ENCODE measurements around the gene C16orf90. TPM values are rescaled to one million over a fixed set of nuclear protein-coding genes. Genes with fewer than 3 reads are reported as not detected.
A peak's percentile ranks its signal among the peaks of the same experiment; 100 is the strongest.

Gene C16orf90
- total RNA-seq, 1 donor from 2014 or later, result not detected

DNA sequence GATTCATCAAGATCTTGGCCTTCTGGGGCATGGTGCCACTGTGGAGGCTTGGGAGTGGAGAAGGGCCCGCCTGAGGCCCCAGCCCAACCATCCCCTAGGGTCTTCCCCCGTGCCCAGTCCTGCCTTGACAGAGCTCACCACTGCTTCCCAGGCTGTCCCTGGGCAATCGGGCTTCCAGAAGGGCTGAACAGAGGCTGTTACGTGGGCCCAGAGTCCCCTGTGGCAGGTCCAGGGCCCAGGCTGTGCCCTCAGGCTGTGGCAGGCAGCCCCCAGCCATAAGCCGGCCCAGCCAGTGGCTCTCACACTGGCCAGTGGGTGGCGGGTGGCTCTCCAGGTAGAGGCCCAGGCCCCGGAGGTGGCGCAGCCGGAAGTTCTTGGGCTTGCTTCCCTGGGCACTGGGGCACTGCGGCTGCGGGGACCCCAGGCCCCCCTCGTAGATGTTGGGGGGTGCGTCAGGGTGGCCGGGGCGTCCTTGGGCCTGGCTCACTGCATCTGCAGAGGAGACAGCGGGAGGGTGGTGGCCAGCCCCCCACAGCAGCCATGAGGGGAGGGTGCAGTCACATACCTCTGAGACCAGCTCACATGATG, 809 bp downstream of the C16orf90 start:
- no peak overlapping the region for H3K27ac ChIP-seq (ENCODE audit: low read depth, low read length)
- H2AFZ ChIP-seq (ENCODE audit: low read depth, low read length), result no peak overlapping the region
- no peaks in the 10 kb centered on the region for H4K20me1 ChIP-seq (ENCODE audit: insufficient read depth, low read length)
- no peak overlapping the region for H3K4me3 Mint-ChIP-seq (ENCODE audit: unreplicated experiment)
- H3K4me3 ChIP-seq (ENCODE audit: insufficient read depth, low read depth, low read length), result no peak overlapping the region
- H3K27me3 ChIP-seq (ENCODE audit: insufficient read depth, low read length), result no peaks in the 10 kb centered on the region
- TF ChIP-seq, protein P1, sequence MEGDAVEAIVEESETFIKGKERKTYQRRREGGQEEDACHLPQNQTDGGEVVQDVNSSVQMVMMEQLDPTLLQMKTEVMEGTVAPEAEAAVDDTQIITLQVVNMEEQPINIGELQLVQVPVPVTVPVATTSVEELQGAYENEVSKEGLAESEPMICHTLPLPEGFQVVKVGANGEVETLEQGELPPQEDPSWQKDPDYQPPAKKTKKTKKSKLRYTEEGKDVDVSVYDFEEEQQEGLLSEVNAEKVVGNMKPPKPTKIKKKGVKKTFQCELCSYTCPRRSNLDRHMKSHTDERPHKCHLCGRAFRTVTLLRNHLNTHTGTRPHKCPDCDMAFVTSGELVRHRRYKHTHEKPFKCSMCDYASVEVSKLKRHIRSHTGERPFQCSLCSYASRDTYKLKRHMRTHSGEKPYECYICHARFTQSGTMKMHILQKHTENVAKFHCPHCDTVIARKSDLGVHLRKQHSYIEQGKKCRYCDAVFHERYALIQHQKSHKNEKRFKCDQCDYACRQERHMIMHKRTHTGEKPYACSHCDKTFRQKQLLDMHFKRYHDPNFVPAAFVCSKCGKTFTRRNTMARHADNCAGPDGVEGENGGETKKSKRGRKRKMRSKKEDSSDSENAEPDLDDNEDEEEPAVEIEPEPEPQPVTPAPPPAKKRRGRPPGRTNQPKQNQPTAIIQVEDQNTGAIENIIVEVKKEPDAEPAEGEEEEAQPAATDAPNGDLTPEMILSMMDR (IDR thresholded peaks at IDR 0.05; ENCODE audit: insufficient read depth, low read depth, low read length), result no peak
- no peak for TF ChIP-seq EZH2 (IDR thresholded peaks at IDR 0.05; ENCODE audit: insufficient read depth, low read length)
- H3K4me1 ChIP-seq (ENCODE audit: insufficient read depth, low read length), result no peaks in the 10 kb centered on the region
- H3K27ac Mint-ChIP-seq (ENCODE audit: unreplicated experiment), result no peak overlapping the region
- H3K9me3 Mint-ChIP-seq (ENCODE audit: unreplicated experiment), result no peaks in the 10 kb centered on the region
- H3K9me3 ChIP-seq (ENCODE audit: insufficient read depth, low read depth, low read length), result no peaks in the 10 kb centered on the region
- no peaks in the 10 kb centered on the region for H3K36me3 ChIP-seq (ENCODE audit: insufficient read depth, low read length)
- no peaks in the 10 kb centered on the region for H3K79me2 ChIP-seq (ENCODE audit: insufficient read depth, low read length)
- no peak for FAIRE-seq
- H3K9ac ChIP-seq (ENCODE audit: low read length), result no peak overlapping the region
- no peaks in the 10 kb centered on the region for H3K4me1 Mint-ChIP-seq (ENCODE audit: low read depth, unreplicated experiment)
- H3K36me3 Mint-ChIP-seq (ENCODE audit: low read depth, unreplicated experiment), result no peaks in the 10 kb centered on the region
- no peak for DNase-seq (ENCODE audit: low read depth)
- no peaks in the 10 kb centered on the region for H3K27me3 Mint-ChIP-seq (ENCODE audit: low read depth, unreplicated experiment)
- no peak overlapping the region for H3K4me2 ChIP-seq (ENCODE audit: low read length)

DNA sequence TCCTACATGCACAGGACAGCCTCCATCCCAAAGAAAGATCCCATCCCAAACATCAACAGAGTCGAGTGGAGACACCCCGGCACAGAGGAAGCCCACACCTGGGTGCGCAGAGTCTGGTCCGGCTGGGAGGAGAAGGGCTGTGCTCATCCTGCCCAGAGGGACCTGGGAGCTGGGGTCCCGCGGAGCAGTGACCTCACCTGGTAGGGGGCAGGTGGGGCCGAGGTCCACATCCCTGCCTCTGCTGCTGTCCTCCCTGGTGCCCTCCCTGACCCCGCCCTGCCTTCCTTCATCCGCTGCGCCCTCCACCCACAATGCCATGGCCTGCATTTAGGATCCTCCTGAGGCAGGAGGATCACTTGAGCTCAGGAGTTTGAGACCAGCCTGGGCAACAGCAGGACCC, 2.9 kb downstream of the C16orf90 start:
- no peaks in the 10 kb centered on the region for H3K9me3 Mint-ChIP-seq (ENCODE audit: unreplicated experiment)
- FAIRE-seq, result no peak
- no peak overlapping the region for H3K4me3 ChIP-seq (ENCODE audit: insufficient read depth, low read depth, low read length)
- H3K27ac Mint-ChIP-seq (ENCODE audit: unreplicated experiment), result no peak overlapping the region
- H3K79me2 ChIP-seq (ENCODE audit: insufficient read depth, low read length), result no peaks in the 10 kb centered on the region
- H3K27me3 ChIP-seq (ENCODE audit: insufficient read depth, low read length), result no peaks in the 10 kb centered on the region
- no peaks in the 10 kb centered on the region for H3K4me1 ChIP-seq (ENCODE audit: insufficient read depth, low read length)
- H3K36me3 Mint-ChIP-seq (ENCODE audit: low read depth, unreplicated experiment), result peaks cover 2% of the 10 kb centered on the region
- no peaks in the 10 kb centered on the region for H4K20me1 ChIP-seq (ENCODE audit: insufficient read depth, low read length)
- no peaks in the 10 kb centered on the region for H3K9me3 ChIP-seq (ENCODE audit: insufficient read depth, low read depth, low read length)
- H3K27ac ChIP-seq (ENCODE audit: low read depth, low read length), result no peak overlapping the region
- no peaks in the 10 kb centered on the region for H3K36me3 ChIP-seq (ENCODE audit: insufficient read depth, low read length)
- DNase-seq (ENCODE audit: low read depth), result no peak
- H3K27me3 Mint-ChIP-seq (ENCODE audit: low read depth, unreplicated experiment), result no peaks in the 10 kb centered on the region
- no peaks in the 10 kb centered on the region for H3K4me1 Mint-ChIP-seq (ENCODE audit: low read depth, unreplicated experiment)
- no peak overlapping the region for H3K9ac ChIP-seq (ENCODE audit: low read length)
- TF ChIP-seq EZH2 (IDR thresholded peaks at IDR 0.05; ENCODE audit: insufficient read depth, low read length), result no peak
- TF ChIP-seq, protein P1 (IDR thresholded peaks at IDR 0.05; ENCODE audit: insufficient read depth, low read depth, low read length), result no peak
- no peak overlapping the region for H2AFZ ChIP-seq (ENCODE audit: low read depth, low read length)
- H3K4me3 Mint-ChIP-seq (ENCODE audit: unreplicated experiment), result no peak overlapping the region
- H3K4me2 ChIP-seq (ENCODE audit: low read length), result no peak overlapping the region

DNA sequence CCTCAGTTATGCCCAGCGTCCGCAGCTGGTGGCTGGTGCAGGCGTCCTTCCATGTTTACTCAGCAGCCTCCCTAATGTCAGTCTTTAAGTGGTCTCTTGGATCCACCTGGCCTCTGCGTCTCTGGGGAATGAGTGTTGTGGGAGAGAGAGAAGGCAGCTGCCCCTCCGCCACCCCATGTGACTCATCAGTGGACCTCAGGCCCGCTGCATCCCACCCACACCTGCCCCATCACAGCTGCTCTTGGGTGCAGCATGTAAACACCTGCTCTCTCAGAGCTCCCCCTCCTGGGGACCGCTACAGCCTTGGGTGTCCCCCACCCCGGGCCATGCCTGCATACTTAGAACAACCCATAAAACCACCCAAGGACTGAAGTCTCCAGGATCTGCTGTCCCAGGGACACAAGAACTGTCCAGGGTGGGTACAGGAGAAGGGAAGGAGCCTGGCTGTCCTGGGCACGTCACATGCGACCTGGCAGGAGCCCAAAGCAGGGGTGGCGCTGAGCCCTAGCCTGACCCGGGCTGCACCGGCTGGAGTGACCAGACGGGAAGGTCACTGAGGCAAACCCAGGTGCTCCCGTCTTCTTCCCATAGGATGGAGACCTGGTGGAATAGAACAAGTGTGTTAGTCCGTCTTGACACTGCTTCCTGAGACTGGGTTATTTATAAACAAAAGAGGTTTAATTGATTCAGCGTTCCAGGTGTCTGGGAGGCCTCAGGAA, 4.2 kb downstream of the C16orf90 start:
- no peaks in the 10 kb centered on the region for H3K36me3 ChIP-seq (ENCODE audit: insufficient read depth, low read length)
- Mint-ChIP-seq H3K4me1 (ENCODE audit: low read depth, unreplicated experiment) (no peaks in the 10 kb centered on the region), H3K27me3 (ENCODE audit: low read depth, unreplicated experiment) (no peaks in the 10 kb centered on the region), H3K36me3 (ENCODE audit: low read depth, unreplicated experiment) (peaks cover 7% of the 10 kb centered on the region), H3K9me3 (ENCODE audit: unreplicated experiment) (no peaks in the 10 kb centered on the region), H3K4me3 (ENCODE audit: unreplicated experiment) (no peak overlapping the region), H3K27ac (ENCODE audit: unreplicated experiment) (peak overlapping the region; percentile 43)
- DNase-seq (ENCODE audit: low read depth) (no peak), FAIRE-seq (no peak)
- H3K4me1 ChIP-seq (ENCODE audit: insufficient read depth, low read length), result no peaks in the 10 kb centered on the region
- no peaks in the 10 kb centered on the region for H3K79me2 ChIP-seq (ENCODE audit: insufficient read depth, low read length)
- TF ChIP-seq EZH2 (IDR thresholded peaks at IDR 0.05; ENCODE audit: insufficient read depth, low read length), result no peak
- TF ChIP-seq, protein P1 (IDR thresholded peaks at IDR 0.05; ENCODE audit: insufficient read depth, low read depth, low read length), result no peak
- H3K27me3 ChIP-seq (ENCODE audit: insufficient read depth, low read length), result no peaks in the 10 kb centered on the region
- no peak overlapping the region for H3K4me2 ChIP-seq (ENCODE audit: low read length)
- H4K20me1 ChIP-seq (ENCODE audit: insufficient read depth, low read length), result no peaks in the 10 kb centered on the region
- no peak overlapping the region for H3K4me3 ChIP-seq (ENCODE audit: insufficient read depth, low read depth, low read length)
- H3K9ac ChIP-seq (ENCODE audit: low read length), result no peak overlapping the region
- H3K27ac ChIP-seq (ENCODE audit: low read depth, low read length), result no peak overlapping the region
- no peak overlapping the region for H2AFZ ChIP-seq (ENCODE audit: low read depth, low read length)
- no peaks in the 10 kb centered on the region for H3K9me3 ChIP-seq (ENCODE audit: insufficient read depth, low read depth, low read length)

Measured in astrocyte (in vitro differentiated cells and primary cell).